Fibroblast of skin of left quadriceps (primary cell): ENCODE data around the gene TAGLN2.
A peak's percentile ranks its signal among the peaks of the same experiment; 100 is the strongest.
"Not testable (repeated sequence)": the region's sequence is repeated elsewhere in the genome, so short reads cannot be mapped to it uniquely, and the experiment has no call there.

Experiments used
- DNase-seq, 2 experiments: peaks; one replicate each; pipeline ENCODE4 v3.0.0-alpha.2; 2013; ENCODE audit warnings: low read depth in 2 of 2

Gene TAGLN2

DNA sequence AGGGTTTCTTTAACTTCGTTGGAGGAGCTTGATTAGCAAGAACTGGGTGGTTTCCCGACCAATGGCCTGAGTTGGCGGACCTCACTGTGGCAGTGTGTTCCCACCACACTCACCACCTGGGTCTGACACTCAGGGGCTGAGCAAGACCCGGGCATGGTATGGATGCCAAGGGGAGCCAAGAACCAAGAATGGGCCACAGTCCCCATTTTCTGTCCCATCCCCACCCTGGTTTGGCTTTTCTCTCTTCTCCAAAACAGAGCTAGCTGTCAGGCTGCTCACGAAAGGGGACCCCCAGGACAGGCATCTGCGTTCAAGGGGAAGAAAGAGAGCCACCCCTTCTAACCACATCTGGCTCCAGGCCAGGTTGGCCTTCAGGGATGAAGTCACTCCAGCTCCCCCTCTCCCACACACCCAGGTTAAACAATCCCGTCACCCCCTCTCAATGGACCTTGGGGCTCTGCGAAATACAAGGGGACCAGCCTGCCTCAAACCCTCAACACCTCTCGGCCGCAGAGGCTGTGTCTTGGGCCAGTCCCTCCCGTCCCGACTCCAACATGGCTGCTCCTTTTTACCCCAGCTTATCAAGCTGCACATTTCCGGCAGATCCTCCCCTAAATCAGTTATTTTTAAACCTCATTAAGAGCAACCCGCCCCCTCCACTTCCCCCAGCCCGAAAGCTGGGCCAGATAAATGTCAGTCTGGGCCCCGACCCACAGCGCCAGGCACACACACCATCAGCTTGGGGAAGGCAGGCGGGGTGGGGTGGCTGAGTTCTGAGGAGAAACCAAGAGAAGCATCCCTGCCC lies 3.4 kb downstream of the TAGLN2 start:
- DNase-seq, result no peak

DNA sequence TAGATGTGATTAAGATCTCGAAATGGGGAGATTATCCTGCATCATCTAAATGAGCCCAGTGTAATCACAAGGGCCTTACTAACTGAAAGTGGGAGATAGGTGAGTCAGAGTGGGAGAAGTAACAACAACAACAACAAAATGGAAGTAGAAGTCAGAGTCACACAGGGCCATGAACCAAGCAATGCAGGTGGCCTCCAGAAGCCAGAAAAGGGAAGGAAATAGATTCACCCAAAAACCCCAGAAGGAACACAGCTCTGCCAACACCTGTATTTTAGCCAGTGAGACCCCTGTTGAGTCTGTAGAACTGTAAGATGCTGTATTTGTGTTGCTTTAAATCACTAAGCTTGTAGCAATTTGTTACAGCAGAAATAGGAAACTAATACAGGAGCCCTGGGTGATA lies 4.1 kb downstream of the TAGLN2 start:
- no peak for DNase-seq

DNA sequence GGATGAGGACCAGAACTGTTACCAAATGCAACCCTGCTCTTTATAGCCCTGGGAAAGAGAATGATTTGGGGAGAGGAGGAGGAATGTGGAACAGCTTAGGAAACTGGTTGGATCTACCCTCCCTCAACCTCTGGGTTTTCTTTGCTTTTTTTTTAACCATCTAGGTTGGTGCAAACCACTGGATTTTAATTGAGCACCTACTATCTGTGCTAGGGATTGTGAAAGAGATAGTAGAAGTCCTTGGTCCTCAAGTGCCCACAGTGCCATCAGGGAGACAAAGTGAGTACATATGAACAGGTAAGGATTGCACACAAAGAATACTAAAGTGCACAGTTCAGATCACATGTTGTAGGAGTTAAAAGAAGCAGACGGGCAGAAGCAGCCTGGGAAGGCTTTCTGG lies 4.7 kb downstream of the TAGLN2 start:
- DNase-seq, result no peak

DNA sequence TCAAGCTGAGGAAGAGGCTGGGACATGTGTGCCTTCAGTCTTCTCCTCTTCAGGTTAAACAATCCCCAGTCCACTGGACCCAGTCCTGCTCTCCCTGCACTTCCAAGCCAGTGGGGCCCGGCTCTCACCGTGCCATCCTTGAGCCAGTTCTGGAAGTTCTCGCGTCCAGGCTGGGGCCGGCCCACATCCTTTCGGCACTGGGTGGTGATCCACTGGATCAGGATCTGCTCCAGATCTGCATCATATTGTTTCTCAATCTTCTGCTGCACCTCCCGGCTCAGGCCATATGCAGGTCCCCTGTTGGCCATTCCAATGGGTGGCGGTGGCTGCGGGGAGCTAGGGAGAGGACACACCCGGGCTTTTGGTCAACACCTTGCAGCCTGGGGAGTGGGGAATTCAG lies 5.1 kb downstream of the TAGLN2 start:
- no peak for DNase-seq

DNA sequence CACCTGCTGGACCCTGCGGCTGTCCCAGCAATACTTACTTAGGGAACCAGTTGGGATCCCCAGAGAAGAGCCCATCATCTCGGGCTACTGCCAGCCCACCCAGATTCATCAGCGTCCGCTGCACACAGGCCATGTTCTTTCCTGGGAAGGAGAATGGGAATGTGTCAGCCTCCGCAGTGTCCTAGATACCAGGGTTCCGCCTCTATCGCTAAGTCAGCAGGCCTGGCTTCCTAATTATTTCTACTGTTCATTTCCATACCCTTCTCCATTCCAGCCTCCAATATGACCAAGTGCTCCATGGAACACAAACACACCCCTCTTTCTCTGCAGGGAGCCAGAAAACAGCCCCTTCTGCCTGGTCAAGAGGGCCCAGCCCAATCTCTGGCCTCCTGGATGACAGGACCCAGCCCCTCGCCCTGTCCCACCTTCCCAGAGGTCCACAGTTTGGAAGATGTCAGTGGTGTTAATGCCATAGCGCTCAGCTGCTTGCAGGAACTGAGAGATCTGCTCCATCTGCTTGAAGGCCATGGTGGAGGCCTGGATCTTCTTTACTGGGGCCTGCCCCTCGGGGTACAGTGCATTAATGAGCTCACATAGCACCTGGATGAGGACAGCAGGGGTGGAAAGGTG lies 6.0 kb downstream of the TAGLN2 start:
- DNase-seq, result no peak

DNA sequence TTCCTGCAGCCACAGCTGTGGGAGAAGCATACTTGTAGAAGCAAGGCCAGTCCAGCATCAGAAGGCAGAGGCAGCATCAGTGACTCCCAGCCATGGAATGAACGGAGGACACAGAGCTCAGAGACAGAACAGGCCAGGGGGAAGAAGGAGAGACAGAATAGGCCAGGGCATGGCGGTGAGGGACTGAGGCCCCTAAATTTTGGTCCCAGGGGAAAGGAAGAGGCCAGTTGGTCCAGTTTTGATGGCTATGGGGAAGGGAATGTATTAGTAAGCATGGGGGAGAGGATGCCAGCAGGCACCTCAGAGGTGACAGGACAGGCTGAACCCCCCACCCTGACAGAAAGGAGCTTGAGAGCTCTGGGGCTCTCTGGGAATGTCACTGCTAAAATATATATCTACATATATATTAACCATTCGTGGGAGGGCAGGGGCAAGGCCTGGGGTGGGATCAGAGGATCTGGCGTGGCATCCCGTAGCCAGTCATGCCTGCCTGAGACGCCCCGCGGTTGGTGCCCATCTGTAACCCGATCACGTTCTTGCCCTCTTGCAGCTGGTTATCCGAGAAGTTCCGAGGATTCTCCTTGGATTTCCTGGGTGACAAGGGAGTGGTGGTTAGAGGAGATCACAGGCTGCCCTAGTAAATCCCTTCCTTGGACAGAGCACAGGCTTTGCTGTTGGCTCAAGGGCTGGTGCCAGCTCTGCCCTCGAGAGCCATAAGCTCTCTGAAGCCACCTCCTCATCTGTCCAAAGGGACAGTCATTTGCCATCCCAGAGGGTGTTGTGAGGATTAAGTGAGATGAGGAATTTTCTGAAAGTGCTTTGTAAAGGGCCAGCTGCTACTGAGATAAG lies 6.7 kb downstream of the TAGLN2 start:
- DNase-seq, result no peak

DNA sequence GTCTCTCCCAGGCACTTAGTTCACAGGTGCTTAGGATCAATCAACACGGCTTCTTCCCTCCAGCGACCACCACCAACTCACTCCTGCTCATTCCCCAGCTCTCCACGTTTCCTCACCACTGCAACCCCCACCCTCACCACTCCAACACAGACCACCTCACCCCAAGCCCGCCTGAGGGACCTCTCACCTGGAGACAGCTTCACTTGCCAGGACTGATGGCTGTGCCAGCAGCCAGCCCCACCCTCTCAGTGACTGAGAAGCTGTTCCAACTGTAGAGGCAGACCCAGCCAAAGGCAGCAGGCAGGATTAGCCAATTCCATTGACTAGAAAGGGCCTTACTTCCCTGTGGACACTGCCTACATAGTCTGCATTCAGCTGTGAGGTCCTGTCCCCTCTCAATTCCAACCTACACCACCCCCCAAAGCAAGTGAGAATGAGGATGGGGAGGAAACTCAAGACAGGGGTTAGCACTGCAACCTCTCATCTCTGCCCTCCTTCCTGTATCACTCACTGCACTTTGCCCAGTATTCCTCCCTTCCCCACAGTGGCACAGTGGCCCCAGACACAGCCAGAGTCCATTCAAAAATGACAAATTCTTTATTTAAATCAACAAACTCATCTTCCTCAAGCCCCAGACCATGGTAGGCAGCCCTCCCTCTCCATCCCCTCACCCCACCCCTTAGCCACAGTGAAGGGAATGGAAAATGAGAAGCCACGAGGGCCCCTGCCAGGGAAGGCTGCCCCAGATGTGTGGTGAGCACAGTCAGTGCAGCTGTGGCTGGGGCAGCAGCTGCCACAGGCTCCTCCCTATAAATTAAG lies 7.6 kb downstream of the TAGLN2 start:
- no peak for DNase-seq

DNA sequence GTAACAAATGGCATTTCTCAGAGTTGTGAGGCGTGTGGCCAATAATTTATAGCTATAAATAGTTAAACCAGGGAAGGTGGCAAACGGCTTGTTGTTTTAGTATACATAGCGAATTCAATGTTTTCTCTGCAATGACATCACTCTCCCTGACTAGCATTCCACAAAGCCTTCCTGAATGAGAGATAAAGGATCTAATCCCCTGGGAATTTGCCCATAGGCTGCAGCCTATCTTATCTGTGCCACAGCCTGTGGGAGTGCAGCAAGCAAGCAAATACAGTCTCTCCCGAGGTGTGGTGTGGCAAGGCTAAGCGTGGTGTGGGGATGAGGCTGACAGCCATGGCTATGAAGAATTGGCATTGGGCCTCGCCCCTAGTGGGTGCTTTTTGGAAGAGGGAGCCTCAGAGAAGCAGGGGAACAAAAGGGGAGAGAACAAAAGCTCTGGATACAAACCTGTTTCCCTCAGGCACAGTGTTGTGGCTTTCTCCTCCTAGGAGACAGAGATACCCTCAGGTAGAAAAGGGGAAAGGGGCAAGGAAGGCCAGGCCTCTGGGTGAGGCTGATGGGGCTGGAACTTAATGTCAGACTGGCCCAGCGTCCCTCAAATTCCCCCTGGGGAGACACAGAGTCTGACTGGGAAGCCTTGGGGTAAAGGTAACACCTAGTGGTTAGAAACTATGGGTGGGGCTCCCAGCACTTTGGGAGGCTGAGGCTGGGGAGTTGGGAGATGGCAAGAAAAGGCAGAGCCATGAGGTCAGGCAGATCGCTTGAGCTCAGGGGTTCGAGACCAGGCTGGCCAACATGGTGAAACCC lies 8.9 kb downstream of the TAGLN2 start:
- DNase-seq, result peak; percentile 68

DNA sequence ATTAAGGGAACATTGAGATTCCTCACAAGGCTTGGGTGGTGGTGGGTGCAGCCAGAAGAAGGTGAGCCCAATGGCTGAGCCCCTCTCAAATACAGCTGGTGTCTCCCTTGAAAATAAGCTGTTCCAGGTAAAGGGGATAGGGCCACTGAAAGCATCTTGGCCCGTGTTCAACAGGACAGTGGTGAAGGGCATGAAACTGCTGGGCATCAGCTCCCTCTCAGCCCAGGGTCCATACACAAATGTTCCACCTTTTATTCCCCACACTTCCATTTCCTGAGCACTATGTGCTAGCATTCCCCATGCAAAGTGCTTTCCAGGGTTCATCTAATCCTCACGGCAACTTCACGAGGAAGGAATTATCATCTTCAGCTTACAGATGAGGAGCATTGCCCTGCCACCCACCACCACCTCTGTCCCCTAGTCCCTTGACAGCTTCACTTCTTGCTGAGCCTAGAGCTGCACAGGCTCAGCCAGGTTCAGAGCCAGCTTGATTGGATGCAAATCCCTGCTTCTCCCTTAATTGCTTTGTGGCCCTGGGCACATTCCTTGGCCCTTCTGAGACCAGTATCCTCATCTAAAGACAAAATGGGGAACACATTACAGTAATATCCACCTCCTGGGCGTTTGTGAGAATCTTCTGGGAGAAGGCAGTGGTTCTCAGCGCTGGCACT lies 9.6 kb downstream of the TAGLN2 start:
- DNase-seq, result no peak

DNA sequence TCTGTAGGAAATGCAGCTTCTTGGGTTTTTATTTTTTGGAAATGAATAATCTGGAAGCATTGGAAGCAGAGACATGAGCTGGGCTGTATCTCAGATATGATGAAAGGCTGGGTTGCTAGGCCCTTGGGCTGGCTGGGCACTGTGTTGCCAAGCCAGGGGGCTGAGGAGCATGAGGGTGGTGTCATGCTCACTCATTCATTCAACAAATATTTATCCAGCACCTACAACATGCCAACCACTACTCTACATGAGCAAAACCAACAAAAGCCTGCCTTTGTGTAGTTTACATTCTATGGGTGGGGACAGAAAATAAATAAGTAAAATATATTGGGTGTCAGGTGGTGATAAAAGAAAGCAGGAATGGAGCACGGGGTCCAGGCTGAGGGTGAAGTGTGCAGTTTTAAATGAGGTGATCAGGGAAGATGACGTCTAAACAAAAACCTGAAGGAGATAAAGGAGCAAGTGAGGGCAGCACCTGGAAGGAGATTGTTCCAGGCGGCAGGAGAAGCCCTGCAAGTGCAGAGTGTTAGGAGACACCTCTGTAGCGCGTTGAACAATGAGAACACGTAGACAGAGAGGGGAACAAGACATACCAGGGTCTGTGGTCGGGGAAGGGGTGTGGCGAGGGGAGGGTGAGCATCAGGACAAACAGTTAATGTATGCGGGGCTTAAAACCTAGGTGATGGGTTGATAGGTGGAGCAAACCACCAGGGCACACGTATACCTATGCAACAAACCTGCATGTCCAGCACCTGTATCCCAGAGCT lies 10.9 kb downstream of the TAGLN2 start:
- no peak for DNase-seq

DNA sequence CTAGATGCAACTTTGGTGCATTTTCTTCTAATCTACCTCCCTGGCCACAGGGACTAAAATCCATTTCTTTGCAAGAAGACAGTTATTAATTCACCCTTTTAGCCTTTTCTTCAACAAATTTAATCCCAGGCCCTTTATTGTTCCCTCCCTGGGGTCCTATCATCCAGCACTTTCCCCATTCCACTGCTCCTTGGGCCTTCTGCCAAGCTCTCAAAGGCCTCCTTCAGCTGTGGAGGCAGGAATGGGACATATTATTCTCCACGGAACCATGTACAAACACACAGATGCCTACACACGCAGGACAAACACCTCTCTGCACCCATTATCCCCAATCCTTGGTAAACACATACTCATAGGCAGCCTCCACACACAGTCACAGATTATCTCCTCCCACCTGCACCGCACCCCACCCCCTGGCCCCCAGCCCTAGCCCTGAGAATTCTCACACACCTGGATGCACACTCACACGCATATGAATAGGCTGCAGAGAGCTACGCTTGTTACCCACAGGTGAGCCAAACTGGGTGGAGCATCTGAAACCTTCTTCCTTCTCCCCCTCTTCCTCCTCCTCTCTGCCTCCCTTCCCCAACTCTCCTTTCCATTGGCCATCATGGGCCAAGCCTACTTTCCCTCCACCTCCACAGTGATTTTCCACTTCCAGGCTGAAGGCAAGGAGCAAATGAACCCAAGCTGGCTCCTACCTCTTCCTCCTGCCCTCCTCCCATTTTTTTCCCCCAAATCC lies 11.7 kb downstream of the TAGLN2 start:
- no peak for DNase-seq

DNA sequence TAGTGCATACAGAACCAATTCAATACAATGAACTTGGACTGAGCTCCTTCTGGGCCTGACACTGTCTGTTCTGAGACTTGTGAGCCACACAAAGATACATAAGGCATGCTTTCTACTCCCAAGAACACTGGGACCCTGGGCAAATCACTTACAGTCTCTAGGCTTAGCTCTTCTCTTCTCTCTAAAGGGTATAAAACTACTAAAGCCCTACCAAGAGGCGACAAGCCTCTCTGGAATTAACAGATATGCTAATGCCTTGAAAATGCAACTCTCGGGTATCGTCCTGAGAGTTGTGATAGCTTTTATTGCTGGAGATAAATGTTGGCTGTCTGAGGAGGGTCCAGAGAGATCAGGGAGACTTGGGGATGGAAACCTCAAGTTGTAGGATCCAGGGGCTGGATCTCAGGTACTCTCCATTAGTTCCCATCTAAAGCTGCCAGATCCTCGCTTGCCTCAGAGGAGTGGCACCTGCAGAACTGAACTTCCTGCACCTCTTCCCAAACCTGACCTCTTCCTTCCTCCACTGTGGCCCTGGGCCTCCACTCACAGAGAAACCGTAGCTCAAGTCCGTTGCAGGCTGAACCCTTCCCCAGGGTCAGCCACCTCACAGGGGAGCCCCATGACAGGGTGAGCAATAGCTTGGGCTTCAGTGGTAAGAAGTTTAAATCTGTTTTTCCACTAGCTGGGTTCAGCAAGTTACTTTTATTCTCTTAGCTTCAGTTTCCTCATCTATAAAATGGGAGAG lies 13.8 kb downstream of the TAGLN2 start:
- no peak for DNase-seq

DNA sequence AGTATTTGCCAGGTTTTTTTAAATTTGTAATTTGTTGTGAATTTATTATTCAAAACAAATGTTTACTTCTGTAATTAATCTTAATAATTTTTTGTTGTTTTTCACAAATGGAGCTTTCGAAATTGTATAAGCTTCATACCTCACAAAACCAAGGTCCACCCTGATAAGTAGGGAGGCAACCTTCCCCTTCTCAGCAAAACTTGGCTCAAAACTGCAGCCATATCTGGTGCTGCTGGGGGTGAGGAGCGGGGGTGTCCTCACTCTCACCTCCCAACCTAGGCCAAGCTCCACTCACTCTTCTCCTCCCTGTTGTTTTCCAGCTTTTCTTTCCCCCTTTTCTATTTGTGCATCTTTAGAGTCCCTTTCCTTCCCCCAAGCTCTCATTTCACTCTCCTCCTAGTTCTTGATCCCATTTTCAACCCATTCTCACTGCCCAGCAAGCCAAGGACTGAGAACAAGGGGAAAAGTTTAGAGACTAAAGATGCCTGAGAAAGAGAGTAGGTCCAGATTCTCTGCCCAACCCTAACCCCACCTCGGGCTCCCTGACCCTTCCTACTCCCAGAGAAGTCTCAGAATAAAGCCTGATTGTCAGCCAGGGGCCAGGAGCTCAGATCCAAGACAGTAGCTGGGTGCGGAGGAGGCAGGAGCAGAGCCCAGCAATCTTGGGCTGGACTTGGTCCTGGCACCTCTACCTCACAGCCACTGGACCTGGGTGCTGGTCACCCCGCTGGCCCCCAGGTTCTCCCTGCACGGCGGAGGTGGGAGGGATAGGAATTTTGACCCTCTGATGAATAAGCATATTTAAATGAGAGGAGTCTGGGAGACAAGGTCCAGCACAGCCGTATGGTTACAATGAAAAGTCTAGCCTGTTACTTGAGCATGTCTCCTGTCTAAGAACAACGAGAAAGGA lies 17.0 kb downstream of the TAGLN2 start:
- DNase-seq, result no peak

DNA sequence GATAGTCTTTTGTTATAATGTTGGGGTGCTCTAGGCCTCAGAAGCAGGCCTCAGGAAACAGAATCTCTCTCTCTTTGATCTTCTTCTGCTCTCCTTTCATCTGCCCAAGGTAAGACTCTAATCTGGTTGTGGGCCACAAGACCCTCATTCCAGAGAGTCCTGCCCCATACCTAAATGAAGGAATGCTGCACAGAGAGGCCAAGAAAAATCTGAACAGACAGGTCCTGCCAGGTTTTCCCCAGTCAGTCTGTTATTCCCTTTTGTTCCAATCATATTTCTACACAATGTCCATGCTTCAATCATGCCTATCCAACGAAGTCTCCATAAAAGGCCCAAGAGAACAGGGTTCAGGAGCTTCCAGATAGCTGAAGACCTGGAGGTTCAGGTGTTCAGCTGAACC lies 18.3 kb downstream of the TAGLN2 start:
- no peak for DNase-seq

DNA sequence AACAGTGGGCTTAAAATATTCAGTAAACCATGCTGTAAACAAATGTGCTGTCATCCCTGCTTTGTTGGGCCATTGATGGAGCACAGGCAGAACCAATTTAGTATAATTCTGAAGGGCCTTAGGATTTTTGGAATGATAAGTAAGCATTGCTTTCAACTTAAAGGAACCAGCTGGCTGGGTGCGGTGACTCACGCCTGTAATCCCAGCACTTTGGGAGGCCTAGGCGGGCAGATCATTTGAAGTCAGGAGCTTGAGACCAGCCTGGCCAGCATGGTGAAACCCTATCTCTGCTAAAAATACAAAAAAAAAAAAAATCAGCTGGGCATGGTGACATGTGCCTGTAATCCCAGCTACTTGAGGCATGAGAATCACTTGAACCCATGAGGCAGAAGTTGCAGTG lies 21.3 kb downstream of the TAGLN2 start:
- DNase-seq, result not testable (repeated sequence)

DNA sequence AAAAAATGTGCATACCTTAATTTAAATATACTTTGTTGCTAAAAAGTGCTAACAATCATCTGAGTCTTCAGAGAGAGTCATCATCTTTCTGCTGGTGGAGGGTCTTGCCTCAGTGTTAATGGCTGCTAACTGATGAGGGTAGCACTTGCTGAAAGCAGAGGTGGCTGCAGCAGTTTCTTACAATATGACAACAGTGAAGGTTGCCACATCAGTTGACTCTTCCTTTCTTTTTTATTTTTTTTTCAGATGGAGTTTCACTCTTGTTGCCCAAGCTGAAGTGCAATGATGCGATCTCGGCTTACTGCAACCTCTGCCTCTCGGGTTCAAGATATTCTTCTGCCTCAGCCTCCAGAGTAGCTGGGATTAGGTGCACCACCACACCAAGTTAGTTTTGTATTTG lies 22.8 kb downstream of the TAGLN2 start:
- no peak for DNase-seq

DNA sequence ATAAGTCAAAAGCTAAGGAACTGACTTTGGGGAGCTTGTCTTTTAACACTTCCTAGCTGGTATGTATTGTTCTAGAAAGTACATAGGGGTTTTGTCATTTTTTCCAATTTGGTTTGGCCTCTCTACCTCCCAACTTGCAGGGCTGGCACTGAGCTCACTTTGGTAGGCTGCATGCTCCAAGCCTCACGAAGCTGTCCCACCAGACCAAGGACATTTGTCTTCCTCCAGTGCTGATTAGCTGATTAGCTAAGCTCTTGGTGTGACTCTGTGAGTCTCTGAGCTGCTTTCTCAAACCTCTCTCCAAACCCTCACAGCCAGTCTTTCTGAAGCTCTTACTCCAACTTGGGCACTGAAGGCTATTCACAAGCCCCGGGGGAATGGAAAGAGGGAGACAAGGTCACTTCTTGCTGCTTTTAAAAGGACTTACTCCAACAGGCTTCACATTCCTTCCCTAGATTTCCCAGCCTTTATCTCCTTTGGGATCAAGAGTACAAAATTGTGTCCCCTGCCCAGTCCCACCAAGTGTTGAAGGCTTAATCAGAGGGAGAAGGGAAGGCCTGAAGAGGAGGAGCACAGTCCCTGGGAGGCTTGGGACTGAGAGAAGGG lies 24.4 kb downstream of the TAGLN2 start:
- DNase-seq, result no peak
